ENCODE measurements around the gene ATP6V1D. TPM values are rescaled to one million over a fixed set of nuclear protein-coding genes. Genes with fewer than 3 reads are reported as not detected.

Gene ATP6V1D
- total and polyA plus RNA-seq, 9 of the 15 experiments (the other 6 are each of a cell fraction or from before 2014, with no cell fraction given): 35.5 to 91.0 (median 50.0) TPM

DNA sequence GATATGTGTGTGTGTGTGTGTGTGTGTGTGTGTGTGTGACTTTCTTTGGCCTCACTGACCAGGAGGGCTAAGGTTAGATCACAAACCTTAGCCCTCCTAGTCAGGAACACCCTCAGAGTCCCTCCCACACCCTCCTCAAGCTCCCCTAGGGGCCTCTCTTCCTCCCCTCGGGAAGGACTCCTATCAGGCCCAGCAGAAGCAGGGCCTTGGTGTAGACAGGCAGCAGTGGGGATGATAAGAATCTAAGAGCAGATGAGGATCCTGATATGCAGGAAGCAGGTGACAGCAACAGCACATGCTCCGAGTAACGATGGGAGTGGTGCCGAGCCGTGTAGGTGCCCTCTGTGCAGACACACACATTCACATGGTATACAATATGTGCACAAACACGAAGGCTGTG lies 31.7 kb upstream of the ATP6V1D start (continued):
- TF ChIP-seq, protein P1, sequence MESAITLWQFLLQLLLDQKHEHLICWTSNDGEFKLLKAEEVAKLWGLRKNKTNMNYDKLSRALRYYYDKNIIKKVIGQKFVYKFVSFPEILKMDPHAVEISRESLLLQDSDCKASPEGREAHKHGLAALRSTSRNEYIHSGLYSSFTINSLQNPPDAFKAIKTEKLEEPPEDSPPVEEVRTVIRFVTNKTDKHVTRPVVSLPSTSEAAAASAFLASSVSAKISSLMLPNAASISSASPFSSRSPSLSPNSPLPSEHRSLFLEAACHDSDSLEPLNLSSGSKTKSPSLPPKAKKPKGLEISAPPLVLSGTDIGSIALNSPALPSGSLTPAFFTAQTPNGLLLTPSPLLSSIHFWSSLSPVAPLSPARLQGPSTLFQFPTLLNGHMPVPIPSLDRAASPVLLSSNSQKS (CRISPR knock-in tag; IDR thresholded peaks at IDR 0.05): no peak
- TF ChIP-seq, protein P2, sequence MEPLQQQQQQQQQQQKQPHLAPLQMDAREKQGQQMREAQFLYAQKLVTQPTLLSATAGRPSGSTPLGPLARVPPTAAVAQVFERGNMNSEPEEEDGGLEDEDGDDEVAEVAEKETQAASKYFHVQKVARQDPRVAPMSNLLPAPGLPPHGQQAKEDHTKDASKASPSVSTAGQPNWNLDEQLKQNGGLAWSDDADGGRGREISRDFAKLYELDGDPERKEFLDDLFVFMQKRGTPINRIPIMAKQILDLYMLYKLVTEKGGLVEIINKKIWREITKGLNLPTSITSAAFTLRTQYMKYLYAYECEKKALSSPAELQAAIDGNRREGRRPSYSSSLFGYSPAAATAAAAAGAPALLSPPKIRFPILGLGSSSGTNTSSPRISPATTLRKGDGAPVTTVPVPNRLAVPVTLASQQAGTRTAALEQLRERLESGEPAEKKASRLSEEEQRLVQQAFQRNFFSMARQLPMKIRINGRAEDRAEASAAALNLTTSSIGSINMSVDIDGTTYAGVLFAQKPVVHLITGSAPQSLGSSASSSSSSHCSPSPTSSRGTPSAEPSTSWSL (CRISPR knock-in tag; IDR thresholded peaks at IDR 0.05; ENCODE audit: borderline replicate concordance): no peak
- TF ChIP-seq ZNF57 (CRISPR knock-in tag; IDR thresholded peaks at IDR 0.05) (no peak), MCM3 (IDR thresholded peaks at IDR 0.05) (no peak), ZNF24 (IDR thresholded peaks at IDR 0.05) (no peak), DIDO1 (tag; IDR thresholded peaks at IDR 0.05; ENCODE audit: low read depth) (no peak), NR2C1 (IDR thresholded peaks at IDR 0.05) (no peak), NR2C1 (tag; IDR thresholded peaks at IDR 0.05) (no peak), POLR2AphosphoS5 (IDR thresholded peaks at IDR 0.05; ENCODE audit: control insufficient read depth, insufficient read depth, low read depth, low read length) (0 out of 2 replicates have a peak, but pooled peaks have one; percentile 21), ZNF76 (CRISPR knock-in tag; IDR thresholded peaks at IDR 0.05; ENCODE audit: borderline replicate concordance) (no peak), TCF3 (CRISPR knock-in tag; IDR thresholded peaks at IDR 0.05) (peak; percentile 52; the same call in 1 of the 2 replicates), EP300 (IDR thresholded peaks at IDR 0.05; ENCODE audit: low read length) (0 out of 2 replicates have a peak, but pooled peaks have one; percentile 37), ZNF830 (CRISPR knock-in tag; IDR thresholded peaks at IDR 0.05) (no peak), ZNF41 (CRISPR knock-in tag; conservative IDR thresholded peaks at IDR 0.05) (no peak), TAF15 (IDR thresholded peaks at IDR 0.05; ENCODE audit: low read depth, low read length) (no peak), EZH2 (IDR thresholded peaks at IDR 0.05; ENCODE audit: borderline replicate concordance, low read depth, low read length) (no peak), XRCC5 (IDR thresholded peaks at IDR 0.05; ENCODE audit: low read depth, low read length) (no peak), JUND (IDR thresholded peaks at IDR 0.05; ENCODE audit: borderline replicate concordance, low read depth, low read length) (no peak), JUND (tag; IDR thresholded peaks at IDR 0.05; ENCODE audit: borderline replicate concordance, low read depth, low read length) (no peak), NCOR1 (IDR thresholded peaks at IDR 0.05) (peak; percentile 48), SRF (CRISPR knock-in tag; IDR thresholded peaks at IDR 0.05) (no peak)
- TF ChIP-seq, protein P3, sequence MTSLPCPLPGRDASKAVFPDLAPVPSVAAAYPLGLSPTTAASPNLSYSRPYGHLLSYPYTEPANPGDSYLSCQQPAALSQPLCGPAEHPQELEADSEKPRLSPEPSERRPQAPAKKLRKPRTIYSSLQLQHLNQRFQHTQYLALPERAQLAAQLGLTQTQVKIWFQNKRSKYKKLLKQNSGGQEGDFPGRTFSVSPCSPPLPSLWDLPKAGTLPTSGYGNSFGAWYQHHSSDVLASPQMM (CRISPR knock-in tag; IDR thresholded peaks at IDR 0.05): no peak
- TF ChIP-seq, protein P4, sequence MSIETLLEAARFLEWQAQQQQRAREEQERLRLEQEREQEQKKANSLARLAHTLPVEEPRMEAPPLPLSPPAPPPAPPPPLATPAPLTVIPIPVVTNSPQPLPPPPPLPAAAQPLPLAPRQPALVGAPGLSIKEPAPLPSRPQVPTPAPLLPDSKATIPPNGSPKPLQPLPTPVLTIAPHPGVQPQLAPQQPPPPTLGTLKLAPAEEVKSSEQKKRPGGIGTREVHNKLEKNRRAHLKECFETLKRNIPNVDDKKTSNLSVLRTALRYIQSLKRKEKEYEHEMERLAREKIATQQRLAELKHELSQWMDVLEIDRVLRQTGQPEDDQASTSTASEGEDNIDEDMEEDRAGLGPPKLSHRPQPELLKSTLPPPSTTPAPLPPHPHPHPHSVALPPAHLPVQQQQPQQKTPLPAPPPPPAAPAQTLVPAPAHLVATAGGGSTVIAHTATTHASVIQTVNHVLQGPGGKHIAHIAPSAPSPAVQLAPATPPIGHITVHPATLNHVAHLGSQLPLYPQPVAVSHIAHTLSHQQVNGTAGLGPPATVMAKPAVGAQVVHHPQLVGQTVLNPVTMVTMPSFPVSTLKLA (conservative IDR thresholded peaks at IDR 0.05): no peak
- TF ChIP-seq, protein P5, sequence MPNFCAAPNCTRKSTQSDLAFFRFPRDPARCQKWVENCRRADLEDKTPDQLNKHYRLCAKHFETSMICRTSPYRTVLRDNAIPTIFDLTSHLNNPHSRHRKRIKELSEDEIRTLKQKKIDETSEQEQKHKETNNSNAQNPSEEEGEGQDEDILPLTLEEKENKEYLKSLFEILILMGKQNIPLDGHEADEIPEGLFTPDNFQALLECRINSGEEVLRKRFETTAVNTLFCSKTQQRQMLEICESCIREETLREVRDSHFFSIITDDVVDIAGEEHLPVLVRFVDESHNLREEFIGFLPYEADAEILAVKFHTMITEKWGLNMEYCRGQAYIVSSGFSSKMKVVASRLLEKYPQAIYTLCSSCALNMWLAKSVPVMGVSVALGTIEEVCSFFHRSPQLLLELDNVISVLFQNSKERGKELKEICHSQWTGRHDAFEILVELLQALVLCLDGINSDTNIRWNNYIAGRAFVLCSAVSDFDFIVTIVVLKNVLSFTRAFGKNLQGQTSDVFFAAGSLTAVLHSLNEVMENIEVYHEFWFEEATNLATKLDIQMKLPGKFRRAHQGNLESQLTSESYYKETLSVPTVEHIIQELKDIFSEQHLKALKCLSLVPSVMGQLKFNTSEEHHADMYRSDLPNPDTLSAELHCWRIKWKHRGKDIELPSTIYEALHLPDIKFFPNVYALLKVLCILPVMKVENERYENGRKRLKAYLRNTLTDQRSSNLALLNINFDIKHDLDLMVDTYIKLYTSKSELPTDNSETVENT (CRISPR knock-in tag; IDR thresholded peaks at IDR 0.05): no peak

Measured in K562 (cell line).